Lung (tissue), 12 donors: ENCODE measurements around the gene RRAS. TPM values are rescaled to one million over a fixed set of nuclear protein-coding genes. Genes with fewer than 3 reads are reported as not detected.
"Not testable (repeated sequence)": the region's sequence is repeated elsewhere in the genome, so short reads cannot be mapped to it uniquely, and the experiment has no call there.

Source experiments
- ATAC-seq: fragments of 200-7000 bp; cut with Tn5 transposase; one replicate; pipeline ENCODE4 v1.9.1; 2020; ENCODE audit warnings: moderate number of reproducible peaks; ENCODE audit not compliant: insufficient read depth, low FRiP score
- DNase-seq, 3 donors: peaks; one replicate each; pipeline ENCODE4 v3.0.0-alpha.2; 2013 to 2017
- H3K27ac ChIP-seq, 2 donors: one replicate each; pipeline ENCODE4 v1.5.1; 2013; ENCODE audit warnings: mild to moderate bottlenecking in 2 of 2, moderate library complexity in 2 of 2, control low read depth in 1 of 2, inconsistent platforms in 1 of 2, low read depth in 1 of 2, low read length in 1 of 2
- H3K27me3 ChIP-seq, 3 donors: one replicate each; pipeline ENCODE4 v1.5.1; 2013; ENCODE audit warnings: low read length in 2 of 3; ENCODE audit not compliant: control insufficient read depth in 3 of 3, insufficient read depth in 3 of 3
- H3K36me3 ChIP-seq, 4 donors: one replicate each; pipeline ENCODE4 v1.5.1; 2013; ENCODE audit warnings: low read length in 4 of 4, mild to moderate bottlenecking in 1 of 4, moderate library complexity in 1 of 4; ENCODE audit not compliant: control insufficient read depth in 4 of 4, insufficient read depth in 4 of 4
- H3K4me1 ChIP-seq, 5 donors: one replicate each; pipeline ENCODE4 v1.5.1; 2013; ENCODE audit warnings: low read length in 5 of 5, mild to moderate bottlenecking in 2 of 5, moderate library complexity in 1 of 5; ENCODE audit not compliant: control insufficient read depth in 5 of 5, insufficient read depth in 5 of 5
- H3K4me3 ChIP-seq: one replicate; pipeline ENCODE4 v1.5.1; 2013; ENCODE audit warnings: mild to moderate bottlenecking, control low read depth, moderate library complexity
- H3K9ac ChIP-seq, 2 donors: one replicate each; pipeline ENCODE4 v1.5.1; 2013; ENCODE audit warnings: low read length in 2 of 2, control low read depth in 1 of 2; ENCODE audit not compliant: insufficient read depth in 1 of 2
- H3K9me3 ChIP-seq, 4 donors: one replicate each; pipeline ENCODE4 v1.5.1; 2013; ENCODE audit warnings: low read length in 3 of 4, mild to moderate bottlenecking in 1 of 4, moderate library complexity in 1 of 4; ENCODE audit not compliant: control insufficient read depth in 4 of 4, insufficient read depth in 3 of 4
- WGBS, 2 donors: extraction: QIAGEN DNeasy Blood & Tissue Kit; methylation state at CpG; one replicate each; pipeline ENCODE4 v1.1.7; 2013; 5-methylcytosine and 5-hydroxymethylcytosine counted together
- polyA plus RNA-seq, 2 donors: library from polyadenylated mRNA; stranded (reverse); fragments of 200-250 nt; gene quantifications; one replicate each; pipeline ENCODE4 v1.2.1, GENCODE V29; 2013
- total RNA-seq, 2 donors: library from RNA; depleted of rRNA in 1 of 2; stranded (reverse); fragments of >200 nt in 1 of 2; gene quantifications; one replicate each; pipeline ENCODE4 v1.2.1, GENCODE V29; 2014 to 2021
- TF ChIP-seq, protein P1 (sequence below): IDR thresholded peaks from 2 replicates; pipeline ENCODE4 v1.5.1; 2012; ENCODE audit warnings: mild to moderate bottlenecking; ENCODE audit errors: control extremely low read depth, extremely low read depth
- donor health status: control.
- donor health status: control.
- donor health status: Bipolar disorder and iron deficiency.
- donor health status: healthy.
- donor health status: DM: yes; HTN: yes; CAD: no.

Gene RRAS
- total and polyA plus RNA-seq, 4 donors = 26.3 to 180 (median 106) TPM

DNA sequence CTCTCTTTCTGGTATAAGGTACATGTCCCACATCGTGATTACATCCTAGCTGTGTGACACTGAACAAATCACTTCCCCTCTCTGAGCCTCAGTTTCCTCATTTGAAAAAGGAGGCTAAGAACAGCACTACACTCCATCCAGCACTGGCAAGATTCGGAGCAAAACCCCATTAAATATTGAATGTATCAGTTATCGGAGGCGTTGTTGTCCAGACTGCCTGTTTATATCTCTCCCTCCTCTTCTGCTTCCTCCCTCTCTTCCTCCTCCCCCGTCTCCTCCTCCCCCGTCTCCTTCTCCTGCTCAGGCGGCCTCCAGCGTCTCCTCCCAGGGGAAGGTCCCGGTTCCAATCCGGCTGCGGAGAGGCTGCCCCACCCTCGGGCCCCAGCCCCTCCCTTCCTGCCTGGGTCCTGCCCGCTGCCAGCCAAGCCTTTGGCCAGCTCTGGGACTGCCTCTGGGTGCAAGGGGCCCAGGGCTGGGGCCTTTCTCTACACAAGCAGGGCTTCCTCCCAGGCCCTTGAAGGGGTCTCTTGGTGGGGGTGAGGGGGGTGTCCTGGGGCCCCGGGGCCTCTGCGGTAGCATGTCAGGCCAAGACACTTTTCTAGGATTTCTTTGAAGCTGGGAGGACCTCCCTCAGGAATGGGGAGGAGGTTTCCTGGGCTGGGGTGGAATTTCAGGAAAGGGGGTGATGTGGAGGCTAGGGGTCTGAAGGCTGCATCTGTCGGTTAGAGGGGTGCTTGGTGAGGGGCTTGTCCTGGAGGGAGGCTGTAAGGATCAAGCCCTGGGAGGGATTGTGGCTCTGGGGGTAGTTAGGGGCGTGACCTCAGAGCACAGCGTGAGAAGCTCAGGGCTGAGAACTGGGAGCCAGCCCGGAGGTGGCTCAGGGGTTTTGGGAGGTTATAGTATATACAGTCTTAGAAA lies 1.9 kb downstream of the RRAS start:
- no peak overlapping the region for H3K4me3 ChIP-seq
- DNase-seq (peak; percentile 44 to 68 (median 57)), ATAC-seq (no peak)
- peaks cover 5 to 39% (median 11%) of the 10 kb centered on the region in 5 donors for H3K4me1 ChIP-seq
- H3K27me3 ChIP-seq = no peaks in the 10 kb centered on the region
- TF ChIP-seq, protein P1, sequence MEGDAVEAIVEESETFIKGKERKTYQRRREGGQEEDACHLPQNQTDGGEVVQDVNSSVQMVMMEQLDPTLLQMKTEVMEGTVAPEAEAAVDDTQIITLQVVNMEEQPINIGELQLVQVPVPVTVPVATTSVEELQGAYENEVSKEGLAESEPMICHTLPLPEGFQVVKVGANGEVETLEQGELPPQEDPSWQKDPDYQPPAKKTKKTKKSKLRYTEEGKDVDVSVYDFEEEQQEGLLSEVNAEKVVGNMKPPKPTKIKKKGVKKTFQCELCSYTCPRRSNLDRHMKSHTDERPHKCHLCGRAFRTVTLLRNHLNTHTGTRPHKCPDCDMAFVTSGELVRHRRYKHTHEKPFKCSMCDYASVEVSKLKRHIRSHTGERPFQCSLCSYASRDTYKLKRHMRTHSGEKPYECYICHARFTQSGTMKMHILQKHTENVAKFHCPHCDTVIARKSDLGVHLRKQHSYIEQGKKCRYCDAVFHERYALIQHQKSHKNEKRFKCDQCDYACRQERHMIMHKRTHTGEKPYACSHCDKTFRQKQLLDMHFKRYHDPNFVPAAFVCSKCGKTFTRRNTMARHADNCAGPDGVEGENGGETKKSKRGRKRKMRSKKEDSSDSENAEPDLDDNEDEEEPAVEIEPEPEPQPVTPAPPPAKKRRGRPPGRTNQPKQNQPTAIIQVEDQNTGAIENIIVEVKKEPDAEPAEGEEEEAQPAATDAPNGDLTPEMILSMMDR = no peak
- H3K27ac ChIP-seq = peak overlapping the region; percentile 83
- H3K9ac ChIP-seq = peak overlapping the region in 1 of 2 donors; percentile 46
- WGBS, 2 donors = 7% methylated on average over 19 of the region's 19 CpGs
- no peaks in the 10 kb centered on the region for H3K9me3 ChIP-seq
- H3K36me3 ChIP-seq = no peaks in the 10 kb centered on the region

DNA sequence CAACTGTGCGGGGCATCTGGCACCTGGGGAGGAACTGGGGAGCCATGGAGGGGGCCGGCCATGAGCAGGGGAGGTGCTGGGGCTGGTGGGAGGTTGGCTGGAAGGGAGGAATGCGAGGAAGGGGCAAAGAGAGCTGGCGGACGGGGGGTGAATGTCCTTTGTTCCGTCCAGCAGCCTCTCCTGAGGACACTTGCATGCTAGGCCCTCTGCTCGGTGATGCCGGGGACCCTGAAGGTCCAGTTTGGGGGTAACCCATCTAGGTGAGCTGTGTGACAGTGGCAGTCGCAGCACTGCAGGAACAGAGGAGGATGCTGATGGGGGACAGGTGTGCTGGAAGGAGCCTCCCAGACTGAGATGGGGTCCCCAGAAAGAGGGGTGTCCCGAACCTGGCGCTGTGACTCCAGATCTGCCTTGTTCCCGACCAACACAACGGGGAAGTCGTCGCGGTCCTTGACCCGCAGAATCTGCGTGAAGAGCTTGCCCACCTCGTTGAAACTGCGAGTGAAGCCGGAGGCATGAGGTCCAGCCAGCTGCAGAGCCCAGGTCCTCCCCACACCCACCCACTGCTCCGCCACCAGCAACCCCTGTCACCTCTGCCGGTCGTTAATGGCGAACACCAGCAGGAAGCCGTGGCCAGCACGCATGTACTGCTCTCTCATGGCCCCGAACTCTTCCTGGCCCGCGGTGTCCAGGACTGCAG lies 3.6 kb downstream of the RRAS start:
- TF ChIP-seq, protein P1 = no peak
- Histone ChIP-seq H3K9me3 (no peaks in the 10 kb centered on the region), H3K36me3 (no peaks in the 10 kb centered on the region), H3K4me3 (no peak overlapping the region), H3K9ac (no peak overlapping the region), H3K27me3 (no peaks in the 10 kb centered on the region), H3K27ac (peak overlapping the region in 1 of 2 donors; percentile 8), H3K4me1 (peaks cover 0 to 32% (median 13%) of the 10 kb centered on the region in 5 donors)
- 73 to 77% methylated on average over 30 of the region's 30 CpGs for WGBS, 2 donors
- ATAC-seq (no peak), DNase-seq (no peak)

DNA sequence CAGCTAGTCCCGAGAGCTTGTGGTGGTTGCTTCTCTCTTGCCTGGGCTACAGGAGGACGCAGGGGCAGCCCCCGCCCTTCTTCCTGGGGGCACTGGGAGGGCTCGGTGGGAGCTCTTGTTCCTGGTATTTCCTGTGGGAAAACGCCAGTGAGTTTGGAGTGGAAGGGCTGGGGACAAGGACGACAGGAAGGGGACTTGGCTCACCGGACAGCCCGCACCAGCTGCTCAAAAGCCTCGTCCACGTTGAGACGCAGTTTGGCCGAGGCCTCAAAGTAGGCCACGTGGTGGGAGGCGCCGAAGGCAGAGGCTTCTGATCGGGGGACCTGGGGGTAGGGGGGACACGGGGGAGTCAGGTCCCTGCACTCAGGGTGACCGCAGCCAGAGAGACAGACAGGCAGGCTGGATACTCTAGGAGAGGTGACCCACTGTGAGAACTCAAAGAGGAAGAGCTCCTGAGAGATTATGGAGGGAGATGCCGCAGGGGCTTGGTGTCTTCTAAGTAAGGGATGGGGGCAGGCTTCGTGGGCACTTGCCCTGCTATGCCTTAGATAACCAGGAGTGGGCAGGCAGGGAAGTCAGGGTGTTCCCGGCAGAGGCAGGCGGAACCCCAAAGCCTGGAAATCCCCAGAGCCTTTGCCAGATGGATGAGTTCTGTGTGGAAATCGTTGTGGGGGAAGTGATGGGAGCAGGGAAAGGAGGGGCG lies 4.3 kb downstream of the RRAS start:
- 47 to 54% methylated on average over 24 of the region's 24 CpGs for WGBS, 2 donors
- Histone ChIP-seq H3K9ac (no peak overlapping the region), H3K9me3 (no peaks in the 10 kb centered on the region), H3K27ac (peak overlapping the region in 1 of 2 donors; percentile 8), H3K36me3 (no peaks in the 10 kb centered on the region), H3K27me3 (no peaks in the 10 kb centered on the region), H3K4me3 (no peak overlapping the region), H3K4me1 (peaks cover 0 to 31% (median 13%) of the 10 kb centered on the region in 5 donors)
- DNase-seq (peak in 2 of 3 donors; percentile 59 to 61), ATAC-seq (no peak)
- TF ChIP-seq, protein P1 = no peak

DNA sequence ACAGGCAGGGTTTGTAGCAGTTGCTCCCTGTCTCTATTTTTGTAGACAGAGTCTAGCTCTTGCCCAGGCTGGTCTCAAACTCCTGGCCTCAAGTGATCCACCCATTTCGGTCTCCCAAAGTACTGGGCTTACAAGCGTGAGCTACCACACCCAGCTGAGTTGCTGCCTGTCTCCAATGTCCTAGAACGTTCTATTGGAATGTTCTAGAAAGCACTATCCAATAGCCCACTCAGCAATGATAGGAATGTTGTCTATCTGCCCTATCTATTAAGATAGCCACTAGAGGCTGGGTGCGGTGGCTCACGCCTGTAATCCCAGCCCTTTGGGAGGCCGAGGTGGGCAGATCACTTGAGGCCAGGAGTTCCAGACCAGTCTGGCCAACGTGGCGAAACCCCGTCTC lies 6.7 kb downstream of the RRAS start:
- not testable (repeated sequence) for H3K9ac ChIP-seq, H3K36me3 ChIP-seq, H3K27me3 ChIP-seq, H3K4me3 ChIP-seq, ATAC-seq, DNase-seq, H3K9me3 ChIP-seq
- peak overlapping the region in 1 of 2 donors; percentile 9 for H3K27ac ChIP-seq
- 71 to 87% methylated on average over 9 of the region's 9 CpGs for WGBS, 2 donors
- H3K4me1 ChIP-seq = peaks cover 0 to 18% (median 13%) of the 10 kb centered on the region in 5 donors
